ENCODE measurements around the gene KLK2. TPM values are rescaled to one million over a fixed set of nuclear protein-coding genes. Genes with fewer than 3 reads are reported as not detected.

The KLK2 gene
- total and polyA plus RNA-seq, 2 of the 4 experiments (the other 2 are of a cell fraction), result not detected

DNA sequence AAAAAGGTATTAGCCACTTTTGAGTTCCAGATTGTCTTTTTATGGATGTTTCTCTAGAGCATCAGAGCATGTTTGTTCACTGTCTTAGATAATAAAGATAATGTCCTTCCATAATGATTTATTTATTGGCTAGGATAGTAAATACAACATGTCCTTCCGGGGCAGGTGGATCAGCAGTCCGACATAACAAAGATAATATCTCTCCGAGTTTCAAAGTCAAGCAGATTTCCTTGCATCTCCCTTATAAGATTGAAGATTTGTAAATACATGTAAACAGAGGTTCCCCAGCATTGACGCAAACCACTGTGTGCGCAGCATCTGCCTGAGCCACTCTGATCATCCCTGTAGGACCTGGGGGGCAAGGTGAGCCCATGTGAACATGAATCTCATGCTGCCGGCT lies 31.1 kb upstream of the KLK2 start:
- no peak for TF ChIP-seq CHD1 (IDR thresholded peaks at IDR 0.05; ENCODE audit: low read depth, low read length)
- TF ChIP-seq, protein P1, sequence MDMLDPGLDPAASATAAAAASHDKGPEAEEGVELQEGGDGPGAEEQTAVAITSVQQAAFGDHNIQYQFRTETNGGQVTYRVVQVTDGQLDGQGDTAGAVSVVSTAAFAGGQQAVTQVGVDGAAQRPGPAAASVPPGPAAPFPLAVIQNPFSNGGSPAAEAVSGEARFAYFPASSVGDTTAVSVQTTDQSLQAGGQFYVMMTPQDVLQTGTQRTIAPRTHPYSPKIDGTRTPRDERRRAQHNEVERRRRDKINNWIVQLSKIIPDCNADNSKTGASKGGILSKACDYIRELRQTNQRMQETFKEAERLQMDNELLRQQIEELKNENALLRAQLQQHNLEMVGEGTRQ (IDR thresholded peaks at IDR 0.05; ENCODE audit: low read depth, low read length), result no peak
- TF ChIP-seq, protein P2, sequence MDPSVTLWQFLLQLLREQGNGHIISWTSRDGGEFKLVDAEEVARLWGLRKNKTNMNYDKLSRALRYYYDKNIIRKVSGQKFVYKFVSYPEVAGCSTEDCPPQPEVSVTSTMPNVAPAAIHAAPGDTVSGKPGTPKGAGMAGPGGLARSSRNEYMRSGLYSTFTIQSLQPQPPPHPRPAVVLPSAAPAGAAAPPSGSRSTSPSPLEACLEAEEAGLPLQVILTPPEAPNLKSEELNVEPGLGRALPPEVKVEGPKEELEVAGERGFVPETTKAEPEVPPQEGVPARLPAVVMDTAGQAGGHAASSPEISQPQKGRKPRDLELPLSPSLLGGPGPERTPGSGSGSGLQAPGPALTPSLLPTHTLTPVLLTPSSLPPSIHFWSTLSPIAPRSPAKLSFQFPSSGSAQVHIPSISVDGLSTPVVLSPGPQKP (IDR thresholded peaks at IDR 0.05; ENCODE audit: borderline replicate concordance, low read depth, low read length), result no peak
- CTCF ChIA-PET, result no interaction called here
- no peak overlapping the region for H3K23ac ChIP-seq (ENCODE audit: low read depth, low read length)
- no peaks in the 10 kb centered on the region for H4K20me1 ChIP-seq (ENCODE audit: insufficient read depth, low read length)
- WGBS, 2 experiments (ENCODE audit: extremely low coverage in 2 of 2, insufficient read length in 1 of 2), result no CpG with 5 or more reads among the region's 6 CpGs
- no peak overlapping the region for H2BK20ac ChIP-seq (ENCODE audit: low read depth, low read length)
- H3K4me3 ChIP-seq (ENCODE audit: insufficient read depth, low read depth, low read length), result no peak overlapping the region
- H2BK120ac ChIP-seq (ENCODE audit: low read depth, low read length), result no peak overlapping the region
- no peaks in the 10 kb centered on the region for H3K9me3 ChIP-seq (ENCODE audit: control insufficient read depth, insufficient read depth, low read length)
- dilution Hi-C loops (cut with HindIII; ENCODE audit: low sequenced_read_pairs, unreplicated experiment), result no loop called here
- no peak overlapping the region for H4K91ac ChIP-seq (ENCODE audit: insufficient read depth, low read depth, low read length)
- H3K4ac ChIP-seq (ENCODE audit: low read depth, low read length), result no peak overlapping the region
- no peak overlapping the region for H2AFZ ChIP-seq (replicated peaks; ENCODE audit: low read length, poor library complexity)
- ATAC-seq (ENCODE audit: low read depth), result no peak
- H3K4me2 ChIP-seq (ENCODE audit: low read depth, low read length), result no peak overlapping the region
- no peak overlapping the region for H2BK15ac ChIP-seq (ENCODE audit: low read depth, low read length)
- H3K9me1 ChIP-seq (ENCODE audit: insufficient read depth, low read length), result no peaks in the 10 kb centered on the region
- no peak overlapping the region for H4K8ac ChIP-seq (ENCODE audit: low read depth in 2 of 2, low read length in 2 of 2)
- H3K36me3 ChIP-seq (ENCODE audit: control insufficient read depth, insufficient read depth, low read length), result no peaks in the 10 kb centered on the region
- H3K27ac ChIP-seq (ENCODE audit: insufficient read depth, low read length), result no peak overlapping the region
- no TSS peak for BruUV-seq (replicated peaks)
- H3K14ac ChIP-seq (replicated peaks; ENCODE audit: low read depth, low read length), result no peak overlapping the region
- no peaks in the 10 kb centered on the region for H3K4me1 ChIP-seq (ENCODE audit: control insufficient read depth, insufficient read depth, low read length)
- H2AK5ac ChIP-seq (ENCODE audit: low read depth, low read length), result no peak overlapping the region
- no peak overlapping the region for H3K56ac ChIP-seq (ENCODE audit: extremely low read depth, insufficient read depth, low read length)
- POLR2A ChIA-PET (ENCODE audit: unreplicated experiment), result no interaction called here
- H3K9ac ChIP-seq (ENCODE audit: low read depth, low read length), result no peak overlapping the region
- H2AK9ac ChIP-seq (replicated peaks; ENCODE audit: low read depth, low read length, poor library complexity), result no peak overlapping the region
- H3K18ac ChIP-seq (ENCODE audit: low read depth, low read length), result no peak overlapping the region
- no peak for DNase-seq
- intact Hi-C loops (cut with micrococcal nuclease), result no loop called here
- in situ Hi-C loops (cut with MboI; ENCODE audit: low sequenced_read_pairs), result no loop called here
- no peak overlapping the region for H4K5ac ChIP-seq (ENCODE audit: low read depth, low read length)
- no peak overlapping the region for H2BK5ac ChIP-seq (ENCODE audit: low read depth, low read length, poor library complexity, severe bottlenecking)
- H3K27me3 ChIP-seq (ENCODE audit: control insufficient read depth, insufficient read depth, low read length), result no peaks in the 10 kb centered on the region; the same call in 1 of the 2 replicates
- H3K79me1 ChIP-seq (ENCODE audit: low read depth in 1 of 2, low read length in 2 of 2), result no peaks in the 10 kb centered on the region
